ENCODE results near the gene SH2B2.
A peak's percentile ranks its signal among the peaks of the same experiment; 100 is the strongest.
"Not testable (repeated sequence)": the region's sequence is repeated elsewhere in the genome, so short reads cannot be mapped to it uniquely, and the experiment has no call there.

The SH2B2 gene

DNA sequence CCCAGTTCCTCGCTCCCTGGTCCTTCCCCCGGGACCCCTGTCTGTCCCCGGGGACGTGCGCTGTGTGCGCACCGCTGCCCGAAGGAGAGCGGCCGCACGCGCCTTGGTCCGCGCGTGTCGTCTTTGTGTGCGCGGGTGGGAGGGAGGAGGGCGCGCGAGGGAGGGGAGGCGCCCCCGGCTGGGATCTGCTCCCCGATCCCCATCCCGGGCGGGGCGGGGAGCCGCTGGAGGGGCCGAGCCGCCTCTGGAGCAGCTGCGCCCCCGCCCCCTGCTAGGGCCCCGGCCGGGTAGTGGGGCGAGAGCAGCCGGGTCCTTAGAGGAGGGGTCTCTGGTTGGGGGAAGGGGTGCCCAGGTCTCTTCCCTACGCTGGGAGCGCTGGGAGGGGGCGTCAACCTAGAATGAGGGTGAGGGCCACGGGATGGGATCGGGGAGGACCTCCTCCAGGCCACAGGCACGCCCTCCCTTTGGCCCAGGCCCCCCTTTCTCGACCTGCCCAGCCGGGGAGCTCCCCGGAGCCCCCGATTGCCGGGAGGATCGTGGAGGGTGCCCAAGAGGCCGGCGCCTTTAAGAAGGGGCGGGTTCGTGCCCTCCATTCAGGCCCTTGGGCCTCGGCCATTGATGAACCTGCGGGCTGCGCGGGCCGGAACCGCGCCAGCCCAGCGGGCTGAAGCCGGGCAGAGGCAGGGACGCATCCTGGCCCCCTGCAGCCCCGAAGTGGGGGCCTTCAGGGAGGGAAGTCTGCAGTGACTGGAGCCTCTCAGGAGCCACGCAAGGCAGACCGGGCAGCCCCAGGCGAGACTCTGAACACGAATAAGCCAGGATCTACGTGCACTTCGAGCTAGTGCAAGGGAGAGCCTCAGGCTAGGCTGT, 678 bp downstream of the SH2B2 start:
- peak; percentile 72 for DNase-seq

DNA sequence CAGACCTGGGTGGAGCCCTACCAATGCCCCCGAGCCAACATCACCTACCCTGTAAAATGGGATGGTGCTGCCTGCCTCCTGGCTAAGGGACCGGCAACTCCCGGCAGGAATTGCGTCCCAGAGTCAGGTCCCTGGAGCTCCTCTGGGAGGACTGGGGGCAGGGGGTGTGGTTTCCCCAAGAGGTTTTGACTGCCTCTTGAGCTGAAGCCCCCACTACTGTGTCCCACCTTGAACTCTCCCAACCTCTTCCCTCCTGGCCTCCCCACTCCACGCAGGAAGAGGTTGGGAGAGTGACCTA, 1.3 kb downstream of the SH2B2 start:
- no peak for DNase-seq

DNA sequence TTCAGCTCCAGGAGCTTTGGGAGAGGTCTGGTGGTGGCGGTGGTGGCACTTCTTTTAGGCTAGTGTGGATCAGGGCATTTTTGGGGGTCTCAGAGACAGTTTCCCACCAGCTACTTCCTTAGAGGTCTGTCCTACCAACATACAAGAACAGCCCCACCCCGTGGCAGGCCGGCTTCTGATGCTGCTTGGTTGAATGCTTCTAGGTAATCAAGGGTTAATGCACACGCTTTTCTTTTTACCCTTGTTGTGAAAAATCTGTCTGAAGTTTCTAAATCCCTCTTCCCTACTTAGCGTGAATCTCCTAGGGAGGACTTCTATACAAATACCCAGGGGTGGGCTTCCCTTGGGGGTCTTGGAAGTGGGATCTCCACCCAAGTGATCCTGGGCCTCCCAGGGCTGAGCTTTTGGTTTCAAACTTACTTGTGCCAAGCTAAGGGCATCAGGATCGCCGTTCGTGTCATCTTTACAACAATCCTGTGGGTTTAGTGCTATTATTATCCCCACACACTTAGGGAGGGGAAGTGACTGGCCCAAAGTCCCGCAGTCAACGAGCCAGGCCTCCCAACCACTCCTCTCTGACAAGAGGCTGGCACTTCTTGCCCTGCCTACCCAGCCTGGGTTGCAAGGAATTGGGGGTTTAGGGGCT, 1.7 kb downstream of the SH2B2 start:
- no peak for DNase-seq

DNA sequence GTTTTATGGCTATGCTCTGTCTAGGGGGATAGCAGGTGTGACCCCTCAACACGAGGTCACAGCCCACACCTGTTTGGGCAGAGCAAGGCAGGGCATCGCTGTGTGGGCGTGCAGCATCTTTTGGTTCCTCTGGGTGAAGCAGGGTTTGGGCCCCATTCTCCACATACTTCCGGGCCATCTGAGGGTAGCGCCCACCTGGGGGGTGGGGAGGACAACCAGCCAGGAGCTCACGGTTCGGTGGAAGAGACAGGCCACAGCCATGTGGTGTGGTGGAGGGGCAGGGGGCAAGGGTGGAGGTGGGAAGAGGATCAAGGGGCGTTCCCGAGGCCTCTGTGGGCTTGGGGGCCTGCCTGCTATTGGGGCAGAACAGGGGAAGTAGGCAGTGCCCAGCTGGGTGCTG, 2.4 kb downstream of the SH2B2 start:
- DNase-seq: no peak

GRCh38 chr7:102291056-102291915, 4.6 kb downstream of the SH2B2 start:
- DNase-seq: no peak

GRCh38 chr7:102291916-102292267, 5.2 kb downstream of the SH2B2 start:
- no peak for DNase-seq

- no peak for DNase-seq
These were observed 6.4 kb downstream of the SH2B2 start for GRCh38 chr7:102292813-102293798.

GRCh38 chr7:102294589-102294988, 7.9 kb downstream of the SH2B2 start:
- DNase-seq: no peak

DNA sequence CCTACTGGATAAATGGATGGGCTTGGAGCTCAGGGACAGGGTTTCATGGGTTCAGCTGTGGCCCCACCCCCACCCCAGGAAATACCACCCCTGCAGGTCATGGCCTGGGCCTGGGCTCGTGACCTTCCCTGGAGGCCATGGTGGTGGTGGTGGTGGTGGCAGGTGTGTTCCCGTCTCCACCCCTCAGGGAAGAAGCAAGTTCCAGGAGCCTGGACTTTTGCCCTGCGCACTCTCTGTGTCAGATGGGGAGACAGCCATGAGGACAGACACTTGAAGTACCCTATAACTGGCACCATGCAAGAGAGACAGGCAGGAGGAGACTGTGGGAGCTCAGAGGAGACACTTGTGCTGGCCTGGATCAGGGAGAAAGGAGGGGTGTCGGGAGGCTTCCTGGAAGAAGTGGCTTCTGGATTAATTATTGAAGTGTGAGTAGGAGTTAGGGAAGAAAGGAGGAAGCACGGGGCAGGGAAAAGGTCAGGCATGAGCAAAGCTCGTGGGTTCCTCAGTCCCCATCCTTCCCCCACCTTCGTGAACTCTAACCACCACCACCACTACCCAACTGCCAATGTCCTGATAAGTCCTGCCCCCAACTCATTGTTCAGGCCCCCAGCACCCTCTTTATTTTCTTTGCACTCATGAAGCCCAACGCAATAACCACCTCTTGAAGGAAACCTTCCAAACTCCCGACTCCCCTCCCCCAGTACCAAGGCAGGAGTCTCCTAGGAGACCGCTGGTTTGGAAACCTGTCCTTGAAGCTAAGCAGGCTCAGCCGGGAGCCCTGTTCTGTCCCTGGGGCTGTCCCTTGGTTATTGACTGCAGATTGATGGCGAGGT, 8.9 kb downstream of the SH2B2 start:
- DNase-seq: no peak

- DNase-seq: no peak
These were observed 9.4 kb downstream of the SH2B2 start for GRCh38 chr7:102296179-102296438.

GRCh38 chr7:102296514-102296913, 9.8 kb downstream of the SH2B2 start:
- DNase-seq: no peak

DNA sequence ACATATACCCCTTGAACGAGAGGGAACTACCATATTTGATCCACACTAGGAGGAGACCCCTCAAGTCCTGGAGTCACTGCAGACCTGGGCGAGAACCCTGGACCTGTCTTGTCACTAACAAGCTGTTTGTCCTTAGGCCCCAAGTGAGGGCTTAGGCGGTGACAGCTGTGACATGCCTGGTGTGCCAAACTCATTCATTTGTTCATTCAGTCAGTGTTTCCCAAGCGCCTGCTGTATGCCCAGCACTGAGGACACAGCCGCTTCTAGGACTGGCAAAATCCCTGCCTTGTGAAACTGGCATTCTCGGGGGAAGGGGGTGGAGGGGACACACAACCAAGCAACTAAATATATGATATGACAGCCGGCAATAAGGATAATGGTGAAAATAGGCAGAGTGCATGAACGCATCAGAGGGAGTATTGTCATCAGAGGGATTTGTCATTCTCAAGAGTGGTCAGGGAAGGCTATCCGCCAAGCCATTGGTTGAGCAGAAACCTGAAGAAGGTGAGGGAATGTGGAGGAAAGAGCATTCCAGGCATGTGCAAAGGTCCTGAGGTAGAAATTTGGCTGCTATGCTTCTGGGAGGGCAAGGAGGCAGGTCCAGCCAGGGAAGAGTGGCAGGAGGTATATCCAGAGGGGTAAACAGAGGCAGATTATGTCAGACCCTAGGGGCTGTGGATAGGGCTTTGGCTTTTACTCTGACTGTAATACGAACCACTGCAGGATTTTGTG, 11.0 kb downstream of the SH2B2 start:
- no peak for DNase-seq

- no peak for DNase-seq
These were observed 14.1 kb downstream of the SH2B2 start for GRCh38 chr7:102300643-102301221.

DNA sequence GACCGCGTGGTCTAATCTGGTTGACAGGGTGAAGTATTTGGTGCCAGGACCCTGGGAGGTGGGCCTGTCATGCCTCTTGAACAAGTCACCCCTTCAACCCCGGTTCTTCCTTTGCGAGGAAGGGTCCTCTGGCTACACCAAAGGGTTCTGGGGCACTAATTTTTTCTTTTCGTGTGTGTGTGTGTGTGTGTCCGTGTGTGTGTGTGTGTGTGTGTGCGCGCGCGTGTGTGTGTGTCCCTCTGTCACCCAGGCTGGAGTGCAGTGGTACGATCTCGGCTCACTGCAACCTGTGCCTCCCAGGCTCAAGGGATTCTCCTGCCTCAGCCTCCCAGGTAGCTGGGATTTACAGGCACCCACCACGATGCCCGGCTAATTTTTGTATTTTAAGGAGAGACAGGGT, 14.7 kb downstream of the SH2B2 start:
- DNase-seq: not testable (repeated sequence)

DNA sequence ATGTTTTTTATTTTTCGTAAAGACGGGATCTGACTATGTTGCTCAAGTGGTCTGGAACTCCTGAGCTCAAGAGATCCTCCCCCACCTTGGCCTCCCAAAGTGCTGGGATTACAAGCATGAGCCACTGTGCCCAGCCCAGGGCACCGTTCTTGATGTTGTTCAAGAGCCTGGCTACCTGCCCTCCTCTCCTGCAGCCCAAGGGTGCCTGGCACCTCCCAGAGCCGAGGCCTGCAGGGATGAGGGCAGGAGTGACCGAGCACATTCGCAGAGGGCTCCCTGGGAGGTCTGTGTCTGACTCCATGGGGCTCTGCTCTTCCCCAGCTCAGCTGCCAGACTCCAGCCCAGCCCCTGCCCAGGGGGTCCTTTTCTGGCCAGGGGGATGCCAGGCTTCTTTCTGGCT, 15.4 kb downstream of the SH2B2 start:
- DNase-seq: no peak

- peak; percentile 70 for DNase-seq
These were observed 17.2 kb downstream of the SH2B2 start for GRCh38 chr7:102303669-102304422.

GRCh38 chr7:102304668-102305067, 18.0 kb downstream of the SH2B2 start:
- DNase-seq: no peak

DNA sequence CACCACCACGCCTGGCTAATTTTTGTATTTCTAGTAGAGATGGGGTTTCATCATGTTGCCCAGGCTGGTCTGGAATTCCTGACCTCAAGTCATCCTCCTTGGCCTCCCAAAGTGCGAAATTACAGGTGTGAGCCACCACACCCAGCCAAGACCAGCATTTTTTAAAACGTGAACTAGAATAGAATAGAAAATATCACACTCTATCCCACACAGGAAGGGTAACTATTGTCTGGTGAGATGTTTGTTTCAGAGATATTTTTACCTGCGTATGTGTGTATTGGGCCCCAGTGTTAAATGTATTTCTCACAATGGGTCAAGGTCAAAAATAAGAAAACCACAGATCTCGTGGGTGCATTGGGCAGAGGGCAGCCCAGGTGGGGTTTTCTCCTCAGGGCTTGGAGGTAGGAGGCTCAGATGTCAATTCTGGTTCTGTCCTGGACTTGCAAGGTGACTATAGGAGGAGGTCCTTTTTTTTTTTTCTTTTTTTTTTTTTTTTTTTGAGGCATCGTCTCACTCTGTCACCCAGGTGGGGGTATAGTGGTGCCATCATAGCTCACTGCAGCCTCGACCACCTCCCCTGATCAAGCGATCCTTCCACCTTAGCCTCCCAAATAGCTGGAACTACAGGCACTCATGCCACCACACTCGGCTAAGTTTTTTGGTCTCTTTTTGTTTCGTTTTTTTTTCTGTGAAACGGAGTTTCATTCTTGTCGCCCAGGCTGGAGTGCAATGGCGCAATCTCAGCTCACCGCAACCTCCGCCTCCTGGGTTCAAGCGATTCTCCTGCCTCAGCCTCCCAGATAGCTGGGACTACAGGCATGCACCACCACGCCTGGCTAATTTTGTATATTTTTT, 19.0 kb downstream of the SH2B2 start:
- no peak for DNase-seq
